ENCODE measurements around the gene CAMTA1.

Gene CAMTA1

GRCh38 chr1:7727809-7728471, 942.7 kb downstream of the CAMTA1 start:
- Histone ChIP-seq H3K4me1 (ENCODE audit: control insufficient read depth, insufficient read depth, low read length) (no peaks in the 10 kb centered on the region), H3K27ac (ENCODE audit: low read length) (no peak overlapping the region), H3K27me3 (ENCODE audit: control insufficient read depth in 1 of 2, insufficient read depth in 2 of 2, low read length in 2 of 2) (no peaks in the 10 kb centered on the region), H3K9me3 (ENCODE audit: control insufficient read depth in 2 of 2, low read length in 2 of 2) (no peaks in the 10 kb centered on the region), H3K36me3 (ENCODE audit: control insufficient read depth in 2 of 2, insufficient read depth in 2 of 2, low read length in 2 of 2) (no peaks in the 10 kb centered on the region), H3K9ac (ENCODE audit: low read length in 2 of 2) (no peak overlapping the region), H3K4me3 (ENCODE audit: low read length in 2 of 2) (no peak overlapping the region)

GRCh38 chr1:7729761-7730160, 944.5 kb downstream of the CAMTA1 start:
- Histone ChIP-seq H3K27me3 (ENCODE audit: control insufficient read depth in 1 of 2, insufficient read depth in 2 of 2, low read length in 2 of 2) (no peaks in the 10 kb centered on the region), H3K27ac (ENCODE audit: low read length) (no peak overlapping the region), H3K4me3 (ENCODE audit: low read length in 2 of 2) (no peak overlapping the region), H3K4me1 (ENCODE audit: control insufficient read depth, insufficient read depth, low read length) (no peaks in the 10 kb centered on the region), H3K9me3 (ENCODE audit: control insufficient read depth in 2 of 2, low read length in 2 of 2) (no peaks in the 10 kb centered on the region), H3K9ac (ENCODE audit: low read length in 2 of 2) (no peak overlapping the region), H3K36me3 (ENCODE audit: control insufficient read depth in 2 of 2, insufficient read depth in 2 of 2, low read length in 2 of 2) (no peaks in the 10 kb centered on the region)

- Histone ChIP-seq H3K27me3 (ENCODE audit: control insufficient read depth in 1 of 2, insufficient read depth in 2 of 2, low read length in 2 of 2) (no peaks in the 10 kb centered on the region), H3K4me3 (ENCODE audit: low read length in 2 of 2) (no peak overlapping the region), H3K27ac (ENCODE audit: low read length) (no peak overlapping the region), H3K4me1 (ENCODE audit: control insufficient read depth, insufficient read depth, low read length) (no peaks in the 10 kb centered on the region), H3K36me3 (ENCODE audit: control insufficient read depth in 2 of 2, insufficient read depth in 2 of 2, low read length in 2 of 2) (peaks cover 0 to 2% of the 10 kb centered on the region in 2 donors), H3K9me3 (ENCODE audit: control insufficient read depth in 2 of 2, low read length in 2 of 2) (no peaks in the 10 kb centered on the region), H3K9ac (ENCODE audit: low read length in 2 of 2) (no peak overlapping the region)
Observed at GRCh38 chr1:7732331-7732730, 947.1 kb downstream of the CAMTA1 start.

GRCh38 chr1:7733276-7733675, 948.0 kb downstream of the CAMTA1 start:
- no peak overlapping the region for H3K9ac ChIP-seq (ENCODE audit: low read length in 2 of 2)
- H3K27ac ChIP-seq (ENCODE audit: low read length): no peak overlapping the region
- no peaks in the 10 kb centered on the region for H3K27me3 ChIP-seq (ENCODE audit: control insufficient read depth in 1 of 2, insufficient read depth in 2 of 2, low read length in 2 of 2)
- peaks cover 0 to 6% of the 10 kb centered on the region in 2 donors for H3K36me3 ChIP-seq (ENCODE audit: control insufficient read depth in 2 of 2, insufficient read depth in 2 of 2, low read length in 2 of 2)
- H3K4me1 ChIP-seq (ENCODE audit: control insufficient read depth, insufficient read depth, low read length): no peaks in the 10 kb centered on the region
- H3K9me3 ChIP-seq (ENCODE audit: control insufficient read depth in 2 of 2, low read length in 2 of 2): no peaks in the 10 kb centered on the region
- H3K4me3 ChIP-seq (ENCODE audit: low read length in 2 of 2): no peak overlapping the region

- H3K27ac ChIP-seq (ENCODE audit: low read length): no peak overlapping the region
- H3K36me3 ChIP-seq (ENCODE audit: control insufficient read depth in 2 of 2, insufficient read depth in 2 of 2, low read length in 2 of 2): peaks cover 0 to 6% of the 10 kb centered on the region in 2 donors
- no peaks in the 10 kb centered on the region for H3K4me1 ChIP-seq (ENCODE audit: control insufficient read depth, insufficient read depth, low read length)
- no peaks in the 10 kb centered on the region for H3K9me3 ChIP-seq (ENCODE audit: control insufficient read depth in 2 of 2, low read length in 2 of 2)
- H3K27me3 ChIP-seq (ENCODE audit: control insufficient read depth in 1 of 2, insufficient read depth in 2 of 2, low read length in 2 of 2): no peaks in the 10 kb centered on the region
- no peak overlapping the region for H3K4me3 ChIP-seq (ENCODE audit: low read length in 2 of 2)
- no peak overlapping the region for H3K9ac ChIP-seq (ENCODE audit: low read length in 2 of 2)
Observed at GRCh38 chr1:7738044-7738443, 952.8 kb downstream of the CAMTA1 start.

GRCh38 chr1:7743346-7743745, 958.1 kb downstream of the CAMTA1 start:
- no peak overlapping the region for H3K27ac ChIP-seq (ENCODE audit: low read length)
- H3K36me3 ChIP-seq (ENCODE audit: control insufficient read depth in 2 of 2, insufficient read depth in 2 of 2, low read length in 2 of 2): peaks cover 0 to 3% of the 10 kb centered on the region in 2 donors
- no peak overlapping the region for H3K4me3 ChIP-seq (ENCODE audit: low read length in 2 of 2)
- no peak overlapping the region for H3K9ac ChIP-seq (ENCODE audit: low read length in 2 of 2)
- no peaks in the 10 kb centered on the region for H3K27me3 ChIP-seq (ENCODE audit: control insufficient read depth in 1 of 2, insufficient read depth in 2 of 2, low read length in 2 of 2)
- H3K9me3 ChIP-seq (ENCODE audit: control insufficient read depth in 2 of 2, low read length in 2 of 2): no peaks in the 10 kb centered on the region
- H3K4me1 ChIP-seq (ENCODE audit: control insufficient read depth, insufficient read depth, low read length): no peaks in the 10 kb centered on the region

- H3K9ac ChIP-seq (ENCODE audit: low read length in 2 of 2): no peak overlapping the region
- no peak overlapping the region for H3K27ac ChIP-seq (ENCODE audit: low read length)
- H3K9me3 ChIP-seq (ENCODE audit: control insufficient read depth in 2 of 2, low read length in 2 of 2): no peaks in the 10 kb centered on the region
- H3K36me3 ChIP-seq (ENCODE audit: control insufficient read depth in 2 of 2, insufficient read depth in 2 of 2, low read length in 2 of 2): peaks cover 0 to 3% of the 10 kb centered on the region in 2 donors
- no peaks in the 10 kb centered on the region for H3K27me3 ChIP-seq (ENCODE audit: control insufficient read depth in 1 of 2, insufficient read depth in 2 of 2, low read length in 2 of 2)
- no peak overlapping the region for H3K4me3 ChIP-seq (ENCODE audit: low read length in 2 of 2)
- no peaks in the 10 kb centered on the region for H3K4me1 ChIP-seq (ENCODE audit: control insufficient read depth, insufficient read depth, low read length)
Observed at GRCh38 chr1:7744882-7745281, 959.6 kb downstream of the CAMTA1 start.

- H3K4me3 ChIP-seq (ENCODE audit: low read length in 2 of 2): no peak overlapping the region
- no peak overlapping the region for H3K27ac ChIP-seq (ENCODE audit: low read length)
- no peak overlapping the region for H3K9ac ChIP-seq (ENCODE audit: low read length in 2 of 2)
- no peaks in the 10 kb centered on the region for H3K27me3 ChIP-seq (ENCODE audit: control insufficient read depth in 1 of 2, insufficient read depth in 2 of 2, low read length in 2 of 2)
- H3K4me1 ChIP-seq (ENCODE audit: control insufficient read depth, insufficient read depth, low read length): no peaks in the 10 kb centered on the region
- no peaks in the 10 kb centered on the region for H3K9me3 ChIP-seq (ENCODE audit: control insufficient read depth in 2 of 2, low read length in 2 of 2)
- peaks cover 0 to 3% of the 10 kb centered on the region in 2 donors for H3K36me3 ChIP-seq (ENCODE audit: control insufficient read depth in 2 of 2, insufficient read depth in 2 of 2, low read length in 2 of 2)
Observed at GRCh38 chr1:7745783-7746182, 960.5 kb downstream of the CAMTA1 start.

GRCh38 chr1:7747605-7748004, 962.4 kb downstream of the CAMTA1 start:
- H3K4me3 ChIP-seq (ENCODE audit: low read length in 2 of 2): no peak overlapping the region
- no peak overlapping the region for H3K27ac ChIP-seq (ENCODE audit: low read length)
- H3K36me3 ChIP-seq (ENCODE audit: control insufficient read depth in 2 of 2, insufficient read depth in 2 of 2, low read length in 2 of 2): peaks cover 0 to 3% of the 10 kb centered on the region in 2 donors
- peaks cover 5% of the 10 kb centered on the region for H3K4me1 ChIP-seq (ENCODE audit: control insufficient read depth, insufficient read depth, low read length)
- no peaks in the 10 kb centered on the region for H3K27me3 ChIP-seq (ENCODE audit: control insufficient read depth in 1 of 2, insufficient read depth in 2 of 2, low read length in 2 of 2)
- H3K9me3 ChIP-seq (ENCODE audit: control insufficient read depth in 2 of 2, low read length in 2 of 2): no peaks in the 10 kb centered on the region
- no peak overlapping the region for H3K9ac ChIP-seq (ENCODE audit: low read length in 2 of 2)

- H3K36me3 ChIP-seq (ENCODE audit: control insufficient read depth in 2 of 2, insufficient read depth in 2 of 2, low read length in 2 of 2): peaks cover 0 to 3% of the 10 kb centered on the region in 2 donors
- no peak overlapping the region for H3K27ac ChIP-seq (ENCODE audit: low read length)
- no peaks in the 10 kb centered on the region for H3K9me3 ChIP-seq (ENCODE audit: control insufficient read depth in 2 of 2, low read length in 2 of 2)
- H3K4me1 ChIP-seq (ENCODE audit: control insufficient read depth, insufficient read depth, low read length): peaks cover 5% of the 10 kb centered on the region
- H3K4me3 ChIP-seq (ENCODE audit: low read length in 2 of 2): no peak overlapping the region
- no peak overlapping the region for H3K9ac ChIP-seq (ENCODE audit: low read length in 2 of 2)
- no peaks in the 10 kb centered on the region for H3K27me3 ChIP-seq (ENCODE audit: control insufficient read depth in 1 of 2, insufficient read depth in 2 of 2, low read length in 2 of 2)
Observed at GRCh38 chr1:7749126-7749525, 963.9 kb downstream of the CAMTA1 start.

GRCh38 chr1:7751174-7751573, 965.9 kb downstream of the CAMTA1 start:
- no peaks in the 10 kb centered on the region for H3K9me3 ChIP-seq (ENCODE audit: control insufficient read depth in 2 of 2, low read length in 2 of 2)
- peaks cover 5% of the 10 kb centered on the region for H3K4me1 ChIP-seq (ENCODE audit: control insufficient read depth, insufficient read depth, low read length)
- H3K9ac ChIP-seq (ENCODE audit: low read length in 2 of 2): no peak overlapping the region
- H3K4me3 ChIP-seq (ENCODE audit: low read length in 2 of 2): no peak overlapping the region
- no peaks in the 10 kb centered on the region for H3K27me3 ChIP-seq (ENCODE audit: control insufficient read depth in 1 of 2, insufficient read depth in 2 of 2, low read length in 2 of 2)
- H3K36me3 ChIP-seq (ENCODE audit: control insufficient read depth in 2 of 2, insufficient read depth in 2 of 2, low read length in 2 of 2): no peaks in the 10 kb centered on the region
- H3K27ac ChIP-seq (ENCODE audit: low read length): no peak overlapping the region
